Measurements from ENCODE around the gene CCDC154.

- no peak for TF ChIP-seq MYC (IDR thresholded peaks at IDR 0.05; ENCODE audit: low read depth, low read length)
- TF ChIP-seq POLR2A (IDR thresholded peaks at IDR 0.05; ENCODE audit: low read depth, low read length): no peak
- no peak for TF ChIP-seq CTCF (IDR thresholded peaks at IDR 0.05; ENCODE audit: extremely low read depth in 1 of 2, insufficient read depth in 1 of 2, low read depth in 1 of 2, low read length in 2 of 2)
Measured at GRCh38 chr16:1491327-1491726, 47.0 kb upstream of the CCDC154 start.

Data from endothelial cell of umbilical vein (primary cell).